Tibial nerve (tissue), 3 donors: ENCODE measurements around the gene GRM4.

Experiments
- CTCF ChIP-seq, 5 experiments: fragments of 200-600 bp in 3 of 5; fragments of 450-650 bp in 2 of 5; sonication (generic) in 3 of 5; IDR thresholded peaks; one replicate each; pipeline ENCODE4 v1.5.1; 2016 to 2019; ENCODE audit warnings: antibody characterized with exemption in 5 of 5, mild to moderate bottlenecking in 3 of 5, moderate library complexity in 2 of 5
- POLR2A ChIP-seq, 2 donors: fragments of 450-650 bp; IDR thresholded peaks; one replicate each; pipeline ENCODE4 v1.6.1; 2017; ENCODE audit warnings: antibody characterized with exemption in 2 of 2, mild to moderate bottlenecking in 2 of 2, moderate library complexity in 2 of 2

- no peak for TF ChIP-seq CTCF (IDR thresholded peaks at IDR 0.05)
- TF ChIP-seq POLR2A (IDR thresholded peaks at IDR 0.05): no peak
These were observed 3.6 kb downstream of the GRM4 start for GRCh38 chr6:34142061-34142998.
